ENCODE measurements around the gene FRAS1.
"Not testable (repeated sequence)": the region's sequence is repeated elsewhere in the genome, so short reads cannot be mapped to it uniquely, and the experiment has no call there.

FRAS1 gene

DNA sequence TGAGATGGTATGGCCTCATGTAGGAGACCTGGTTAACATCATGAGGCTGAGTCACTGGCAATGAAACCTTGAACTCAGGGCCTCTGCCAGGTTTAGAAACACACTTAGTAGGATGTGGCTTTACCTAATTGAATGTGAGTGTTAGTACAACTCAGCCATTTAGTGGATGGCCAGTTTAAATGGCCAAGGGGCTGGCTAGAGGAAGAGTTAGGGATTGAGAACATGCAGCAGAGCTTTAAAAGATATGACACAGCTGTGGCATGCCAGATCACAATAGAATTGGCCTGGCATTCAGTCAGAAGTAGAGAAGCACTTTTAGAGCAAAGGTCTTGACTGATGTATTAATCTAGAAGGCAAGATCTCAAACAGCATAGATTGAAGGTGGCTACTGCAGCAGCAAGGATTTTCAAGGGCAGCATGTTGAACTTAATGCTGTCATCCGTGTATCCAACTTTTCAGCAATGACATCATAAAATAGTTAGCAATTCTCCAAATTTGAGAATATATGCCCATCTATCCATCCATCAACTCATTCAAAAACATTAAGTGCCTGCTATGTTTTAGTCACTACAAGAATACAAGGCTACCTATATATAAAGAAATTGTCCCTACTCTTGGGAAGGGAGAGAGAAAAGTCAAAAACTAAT, 170.4 kb downstream of the FRAS1 start:
- no peak for TF ChIP-seq FOXP2 (optimal IDR thresholded peaks at IDR 0.05; ENCODE audit: control extremely low read depth, extremely low read length, insufficient read depth)
- TF ChIP-seq EZH2 (IDR thresholded peaks at IDR 0.05), result no peak
- no peak for TF ChIP-seq POLR2AphosphoS5 (IDR thresholded peaks at IDR 0.05; ENCODE audit: borderline replicate concordance, low read depth, low read length)
- no peak overlapping the region for H3K27ac ChIP-seq
- no peak for DNase-seq (ENCODE audit: low read depth, low spot score)
- H3K9ac ChIP-seq (ENCODE audit: insufficient read length), result no peak overlapping the region
- no peak overlapping the region for H3K4me3 ChIP-seq
- H3K36me3 ChIP-seq (ENCODE audit: insufficient read depth, low read length), result no peaks in the 10 kb centered on the region
- H3K9me3 ChIP-seq (ENCODE audit: low read depth, low read length), result peaks cover 4% of the 10 kb centered on the region; the same call in 1 of the 2 replicates

DNA sequence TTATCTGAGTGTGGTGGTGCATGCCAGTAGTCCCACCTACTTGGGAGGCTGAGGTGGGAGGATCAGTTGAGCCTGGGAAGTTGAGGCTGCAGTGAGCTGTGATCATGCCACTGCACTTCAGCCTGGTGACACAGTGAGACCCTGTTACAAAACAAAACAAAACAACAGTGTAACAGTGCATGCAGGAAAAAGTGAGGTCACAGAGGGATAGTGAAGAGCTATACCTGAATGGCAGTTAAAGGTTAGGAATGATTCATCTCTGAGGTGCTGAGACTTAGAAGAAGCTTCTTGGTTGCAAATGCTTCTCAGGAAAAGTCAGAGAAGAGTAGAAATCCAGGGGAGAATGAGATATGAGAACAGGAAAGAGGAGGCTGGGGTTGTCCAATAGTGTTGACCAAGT, 178.7 kb downstream of the FRAS1 start:
- H3K27ac ChIP-seq, result no peak overlapping the region
- H3K9me3 ChIP-seq (ENCODE audit: low read depth, low read length), result no peaks in the 10 kb centered on the region
- H3K9ac ChIP-seq (ENCODE audit: insufficient read length), result no peak overlapping the region
- TF ChIP-seq POLR2AphosphoS5 (IDR thresholded peaks at IDR 0.05; ENCODE audit: borderline replicate concordance, low read depth, low read length), result no peak
- no peak for TF ChIP-seq EZH2 (IDR thresholded peaks at IDR 0.05)
- TF ChIP-seq FOXP2 (optimal IDR thresholded peaks at IDR 0.05; ENCODE audit: control extremely low read depth, extremely low read length, insufficient read depth), result no peak
- no peak for DNase-seq (ENCODE audit: low read depth, low spot score)
- H3K36me3 ChIP-seq (ENCODE audit: insufficient read depth, low read length), result no peaks in the 10 kb centered on the region
- H3K4me3 ChIP-seq, result no peak overlapping the region

DNA sequence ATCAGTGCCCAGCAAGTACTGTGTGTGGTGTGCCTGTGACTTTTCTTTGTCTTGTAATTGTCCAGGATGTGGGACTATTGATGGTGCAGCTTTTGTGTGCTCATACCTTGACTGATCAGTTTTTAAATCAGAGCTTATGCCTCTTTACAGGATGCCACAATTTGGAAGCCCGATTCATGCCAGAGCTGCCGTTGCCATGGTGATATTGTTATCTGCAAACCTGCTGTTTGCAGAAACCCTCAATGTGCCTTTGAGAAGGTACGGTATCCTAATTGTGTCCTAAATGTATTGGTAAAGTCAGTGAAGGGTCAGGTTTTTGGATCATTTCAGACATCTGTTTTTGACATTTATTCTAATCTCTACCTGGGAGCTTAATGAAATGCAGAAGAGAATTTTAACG, 180.2 kb downstream of the FRAS1 start:
- Histone ChIP-seq H3K9ac (ENCODE audit: insufficient read length) (no peak overlapping the region), H3K4me3 (no peak overlapping the region), H3K27ac (no peak overlapping the region), H3K9me3 (ENCODE audit: low read depth, low read length) (no peaks in the 10 kb centered on the region), H3K36me3 (ENCODE audit: insufficient read depth, low read length) (no peaks in the 10 kb centered on the region)
- no peak for DNase-seq (ENCODE audit: low read depth, low spot score)
- no peak for TF ChIP-seq FOXP2 (optimal IDR thresholded peaks at IDR 0.05; ENCODE audit: control extremely low read depth, extremely low read length, insufficient read depth)
- TF ChIP-seq POLR2AphosphoS5 (IDR thresholded peaks at IDR 0.05; ENCODE audit: borderline replicate concordance, low read depth, low read length), result no peak
- TF ChIP-seq EZH2 (IDR thresholded peaks at IDR 0.05), result no peak

DNA sequence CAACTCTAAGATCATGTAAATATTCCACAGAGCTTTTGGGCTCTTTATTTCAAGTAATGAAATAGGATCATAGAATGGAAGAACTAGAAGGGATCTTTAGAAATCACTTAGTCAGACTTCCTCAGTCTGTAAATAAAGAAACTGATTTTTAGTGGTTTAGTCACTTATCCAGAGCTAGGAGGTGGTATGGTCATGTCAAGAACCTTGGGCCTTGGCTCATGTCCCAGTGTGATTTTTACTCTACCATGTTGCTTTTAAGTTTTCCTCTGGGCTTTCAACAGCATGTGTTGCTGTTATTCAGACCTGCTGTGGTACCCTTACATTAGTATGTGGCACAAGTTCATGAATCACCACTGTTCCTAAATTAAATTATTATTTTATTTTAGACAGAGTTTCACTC, 184.9 kb downstream of the FRAS1 start:
- H3K4me3 ChIP-seq, result no peak overlapping the region
- H3K36me3 ChIP-seq (ENCODE audit: insufficient read depth, low read length), result no peaks in the 10 kb centered on the region
- TF ChIP-seq EZH2 (IDR thresholded peaks at IDR 0.05), result no peak
- no peak for TF ChIP-seq FOXP2 (optimal IDR thresholded peaks at IDR 0.05; ENCODE audit: control extremely low read depth, extremely low read length, insufficient read depth)
- no peak for TF ChIP-seq POLR2AphosphoS5 (IDR thresholded peaks at IDR 0.05; ENCODE audit: borderline replicate concordance, low read depth, low read length)
- no peak overlapping the region for H3K9ac ChIP-seq (ENCODE audit: insufficient read length)
- H3K9me3 ChIP-seq (ENCODE audit: low read depth, low read length), result no peaks in the 10 kb centered on the region
- no peak for DNase-seq (ENCODE audit: low read depth, low spot score)
- H3K27ac ChIP-seq, result no peak overlapping the region

DNA sequence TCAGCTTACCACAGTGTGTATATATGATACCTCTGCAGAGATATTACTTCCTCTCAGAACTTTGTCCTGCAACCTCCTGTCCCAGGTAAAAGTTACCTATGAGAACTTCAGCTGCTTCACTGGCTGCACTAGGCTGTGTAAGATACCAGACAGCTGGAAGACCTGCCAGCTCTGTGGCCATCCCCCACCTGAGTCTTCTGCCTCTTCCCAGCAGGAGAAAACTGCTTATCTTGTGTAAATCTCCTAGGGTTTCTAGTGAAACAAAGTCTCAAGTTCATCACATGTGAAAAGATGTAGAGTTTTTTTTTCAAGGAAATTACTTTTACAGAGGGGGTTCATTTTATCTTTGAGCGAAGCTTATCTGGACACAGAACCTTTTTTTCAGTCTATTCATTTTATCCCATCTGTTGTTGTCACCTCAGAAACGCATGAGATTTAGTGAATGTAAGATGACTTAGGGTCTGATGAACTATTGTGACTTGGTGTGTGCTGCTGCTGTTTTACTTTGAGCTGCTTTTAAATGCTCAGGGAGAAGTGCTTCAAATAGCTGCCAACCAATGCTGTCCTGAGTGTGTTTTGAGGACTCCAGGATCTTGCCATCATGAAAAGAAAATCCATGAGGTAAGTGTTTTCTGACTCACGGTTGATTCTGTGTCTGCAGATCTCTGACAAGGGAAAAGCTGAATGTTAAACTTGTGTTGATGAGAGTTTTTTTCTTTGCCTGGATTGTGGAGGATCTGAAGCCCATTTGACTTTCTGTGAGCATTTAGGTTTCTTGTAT, 187.8 kb downstream of the FRAS1 start:
- H3K9ac ChIP-seq (ENCODE audit: insufficient read length), result no peak overlapping the region

DNA sequence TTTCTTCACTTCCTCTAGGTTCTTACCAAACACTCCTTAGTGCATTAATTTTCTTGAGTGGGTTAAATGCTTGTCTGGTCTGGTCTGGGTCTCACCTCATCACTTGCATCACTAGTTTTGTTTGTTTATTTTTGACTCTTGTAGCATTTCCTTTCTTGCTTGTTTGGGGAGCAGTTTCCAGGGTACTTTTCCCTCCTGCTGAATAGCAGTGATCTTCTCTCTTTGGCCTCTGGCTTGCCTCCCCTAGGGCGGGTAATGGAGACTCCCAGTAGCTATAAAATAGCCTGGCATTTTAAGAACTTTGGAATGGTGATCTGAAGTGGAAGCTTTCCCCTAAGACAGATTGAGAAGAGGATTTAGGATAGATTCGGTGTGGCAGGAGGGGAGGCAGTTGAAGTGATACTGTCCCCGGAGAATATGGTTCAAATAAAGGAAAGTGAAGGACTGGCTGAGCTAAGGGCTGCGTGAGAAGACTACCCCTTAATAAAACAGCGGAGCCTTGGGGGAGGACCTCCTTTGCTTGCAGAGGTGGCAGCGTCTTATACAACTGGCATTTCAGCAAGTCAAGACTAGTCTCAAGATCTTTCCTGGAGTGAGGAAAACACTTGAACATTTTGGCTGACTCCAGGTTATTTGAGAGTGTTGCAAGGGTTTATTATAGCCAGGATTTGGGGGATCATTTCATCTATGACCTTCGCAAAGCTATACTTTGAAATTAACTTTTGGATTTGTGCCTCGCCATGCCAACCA, 190.6 kb downstream of the FRAS1 start:
- H3K4me3 ChIP-seq, result no peak overlapping the region
- no peaks in the 10 kb centered on the region for H3K36me3 ChIP-seq (ENCODE audit: insufficient read depth, low read length)
- DNase-seq (ENCODE audit: low read depth, low spot score), result no peak
- no peak overlapping the region for H3K27ac ChIP-seq
- no peak overlapping the region for H3K9ac ChIP-seq (ENCODE audit: insufficient read length)
- TF ChIP-seq POLR2AphosphoS5 (IDR thresholded peaks at IDR 0.05; ENCODE audit: borderline replicate concordance, low read depth, low read length) (no peak), EZH2 (IDR thresholded peaks at IDR 0.05) (no peak), FOXP2 (optimal IDR thresholded peaks at IDR 0.05; ENCODE audit: control extremely low read depth, extremely low read length, insufficient read depth) (no peak)
- no peaks in the 10 kb centered on the region for H3K9me3 ChIP-seq (ENCODE audit: low read depth, low read length)

More for the DNA sequence above, 187.8 kb downstream of the FRAS1 start:
- Histone ChIP-seq H3K9me3 (ENCODE audit: low read depth, low read length) (no peaks in the 10 kb centered on the region), H3K27ac (no peak overlapping the region), H3K4me3 (no peak overlapping the region), H3K36me3 (ENCODE audit: insufficient read depth, low read length) (no peaks in the 10 kb centered on the region)
- no peak for TF ChIP-seq EZH2 (IDR thresholded peaks at IDR 0.05)
- TF ChIP-seq POLR2AphosphoS5 (IDR thresholded peaks at IDR 0.05; ENCODE audit: borderline replicate concordance, low read depth, low read length), result no peak
- TF ChIP-seq FOXP2 (optimal IDR thresholded peaks at IDR 0.05; ENCODE audit: control extremely low read depth, extremely low read length, insufficient read depth), result no peak
- no peak for DNase-seq (ENCODE audit: low read depth, low spot score)

DNA sequence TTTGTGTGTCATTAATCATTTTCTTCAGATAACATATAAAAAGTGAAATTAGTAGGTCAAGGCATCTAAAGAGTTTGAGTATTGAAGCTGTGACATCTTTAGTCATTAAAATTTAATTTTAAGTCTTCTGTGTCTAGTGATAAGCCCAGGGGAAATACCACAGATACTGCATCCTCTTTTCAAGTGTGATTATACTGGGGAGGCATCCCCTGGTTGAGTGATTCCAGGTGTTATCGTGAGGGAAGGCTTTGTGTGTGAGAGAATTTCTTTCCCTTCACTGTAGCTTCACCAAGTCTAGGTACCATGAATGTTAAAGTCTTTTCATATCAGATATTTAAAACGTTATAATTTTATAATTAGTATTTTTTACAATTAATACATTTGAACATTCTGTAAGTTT, 193.4 kb downstream of the FRAS1 start:
- Histone ChIP-seq H3K4me3 (no peak overlapping the region), H3K36me3 (ENCODE audit: insufficient read depth, low read length) (no peaks in the 10 kb centered on the region), H3K9ac (ENCODE audit: insufficient read length) (no peak overlapping the region), H3K9me3 (ENCODE audit: low read depth, low read length) (no peaks in the 10 kb centered on the region), H3K27ac (no peak overlapping the region)
- TF ChIP-seq FOXP2 (optimal IDR thresholded peaks at IDR 0.05; ENCODE audit: control extremely low read depth, extremely low read length, insufficient read depth), result no peak
- no peak for TF ChIP-seq EZH2 (IDR thresholded peaks at IDR 0.05)
- no peak for TF ChIP-seq POLR2AphosphoS5 (IDR thresholded peaks at IDR 0.05; ENCODE audit: borderline replicate concordance, low read depth, low read length)
- no peak for DNase-seq (ENCODE audit: low read depth, low spot score)

DNA sequence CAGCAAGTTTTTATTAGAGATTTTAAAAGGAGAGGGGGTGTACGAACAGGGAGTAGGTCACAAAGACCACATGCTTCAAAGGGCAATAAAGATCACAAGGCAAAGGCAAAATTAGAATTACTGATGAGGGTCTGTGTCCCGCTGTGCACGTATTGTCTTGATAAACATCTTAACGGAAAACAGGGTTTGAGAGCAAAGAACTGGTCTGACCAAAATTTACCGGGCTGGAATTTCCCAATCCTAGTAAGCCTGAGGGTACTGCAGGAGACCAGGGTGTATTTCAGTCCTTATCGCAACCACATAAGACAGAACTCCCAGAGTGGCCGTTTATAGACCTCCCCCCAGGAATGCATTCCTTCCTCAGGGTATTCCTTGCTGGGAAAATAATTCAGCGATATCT, 195.7 kb downstream of the FRAS1 start:
- DNase-seq (ENCODE audit: low read depth, low spot score); H3K36me3 ChIP-seq (ENCODE audit: insufficient read depth, low read length); H3K4me3 ChIP-seq; H3K27ac ChIP-seq; H3K9me3 ChIP-seq (ENCODE audit: low read depth, low read length); H3K9ac ChIP-seq (ENCODE audit: insufficient read length): not testable (repeated sequence)
